Retina (tissue), 1 donor: ENCODE results near the gene POLR3H.
"Not testable (repeated sequence)": the region's sequence is repeated elsewhere in the genome, so short reads cannot be mapped to it uniquely, and the experiment has no call there.

Experiments used
- DNase-seq: peaks from one replicate; pipeline ENCODE4 v3.0.0-alpha.2; 2016

POLR3H gene

GRCh38 chr22:41543854-41544670, at the start of gene POLR3H:
TSS of gene POLR3H (minus strand) at chr22:41544470. CDS start at chr22:41544101, 369 bp downstream.
- peak; percentile 98 for DNase-seq

GRCh38 chr22:41593336-41593960, 49.2 kb upstream of the POLR3H start:
- DNase-seq = not testable (repeated sequence)

GRCh38 chr22:41589391-41590241, 45.3 kb upstream of the POLR3H start, which contains the start of gene PMM1:
TSS of gene PMM1 (minus strand) at chr22:41589840. CDS start at chr22:41589805, 35 bp downstream.
- peak; percentile 97 for DNase-seq

- no peak for DNase-seq
Measured at GRCh38 chr22:41587347-41587723, 43.1 kb upstream of the POLR3H start.

- no peak for DNase-seq
Measured at GRCh38 chr22:41585898-41586297, 41.6 kb upstream of the POLR3H start.

GRCh38 chr22:41584881-41585280, 40.6 kb upstream of the POLR3H start:
- no peak for DNase-seq

- DNase-seq = no peak
Measured at GRCh38 chr22:41582694-41583093, 38.4 kb upstream of the POLR3H start.

- DNase-seq = no peak
Measured at GRCh38 chr22:41579997-41580355, 35.7 kb upstream of the POLR3H start.

GRCh38 chr22:41579297-41579996, 35.2 kb upstream of the POLR3H start:
- no peak for DNase-seq

- no peak for DNase-seq
Measured at GRCh38 chr22:41578818-41579217, 34.5 kb upstream of the POLR3H start.

GRCh38 chr22:41578114-41578513, 33.8 kb upstream of the POLR3H start:
- DNase-seq = no peak

- DNase-seq = peak; percentile 26
Measured at GRCh38 chr22:41576877-41577276, 32.6 kb upstream of the POLR3H start.

GRCh38 chr22:41575533-41575932, 31.3 kb upstream of the POLR3H start:
- DNase-seq = no peak

GRCh38 chr22:41574847-41575381, 30.6 kb upstream of the POLR3H start:
- DNase-seq = no peak

- DNase-seq = no peak
Measured at GRCh38 chr22:41573677-41574076, 29.4 kb upstream of the POLR3H start.

GRCh38 chr22:41572305-41572704, 28.0 kb upstream of the POLR3H start:
- DNase-seq = not testable (repeated sequence)

GRCh38 chr22:41571786-41572185, 27.5 kb upstream of the POLR3H start:
- DNase-seq = no peak

GRCh38 chr22:41570221-41570620, 26.0 kb upstream of the POLR3H start:
- no peak for DNase-seq

- peak; percentile 71 for DNase-seq
Measured at GRCh38 chr22:41568811-41569210, 24.5 kb upstream of the POLR3H start.

- no peak for DNase-seq
Measured at GRCh38 chr22:41567512-41567768, 23.2 kb upstream of the POLR3H start.

- no peak for DNase-seq
Measured at GRCh38 chr22:41565403-41566054, 21.3 kb upstream of the POLR3H start.

- no peak for DNase-seq
Measured at GRCh38 chr22:41564563-41564962, 20.3 kb upstream of the POLR3H start.
